ENCODE measurements around the gene SRSF11.

Gene SRSF11

DNA sequence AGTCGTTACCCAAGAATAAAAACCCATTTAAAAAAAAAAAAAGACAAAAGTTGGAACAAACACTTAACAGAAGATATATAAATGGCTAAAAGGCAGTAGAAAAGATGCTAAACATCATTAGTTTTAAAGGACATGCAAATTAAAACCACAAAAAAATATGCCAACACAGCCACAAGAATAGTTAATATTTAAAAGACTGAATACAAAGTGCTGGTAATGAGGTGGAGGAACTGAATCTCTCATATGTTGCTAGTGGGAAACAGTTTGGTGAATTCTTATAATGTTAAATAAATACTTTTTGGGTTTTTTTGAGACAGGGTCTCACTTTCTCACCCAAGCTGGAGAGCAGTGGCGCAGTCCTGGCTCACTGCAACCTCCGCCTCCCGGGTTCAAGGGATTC, 25.8 kb upstream of the SRSF11 start:
- no peak for DNase-seq (ENCODE audit: low read depth, low spot score)
- ChIA-PET POLR2A (no interaction called here), CTCF (no interaction called here)
- TF ChIP-seq, protein P1, sequence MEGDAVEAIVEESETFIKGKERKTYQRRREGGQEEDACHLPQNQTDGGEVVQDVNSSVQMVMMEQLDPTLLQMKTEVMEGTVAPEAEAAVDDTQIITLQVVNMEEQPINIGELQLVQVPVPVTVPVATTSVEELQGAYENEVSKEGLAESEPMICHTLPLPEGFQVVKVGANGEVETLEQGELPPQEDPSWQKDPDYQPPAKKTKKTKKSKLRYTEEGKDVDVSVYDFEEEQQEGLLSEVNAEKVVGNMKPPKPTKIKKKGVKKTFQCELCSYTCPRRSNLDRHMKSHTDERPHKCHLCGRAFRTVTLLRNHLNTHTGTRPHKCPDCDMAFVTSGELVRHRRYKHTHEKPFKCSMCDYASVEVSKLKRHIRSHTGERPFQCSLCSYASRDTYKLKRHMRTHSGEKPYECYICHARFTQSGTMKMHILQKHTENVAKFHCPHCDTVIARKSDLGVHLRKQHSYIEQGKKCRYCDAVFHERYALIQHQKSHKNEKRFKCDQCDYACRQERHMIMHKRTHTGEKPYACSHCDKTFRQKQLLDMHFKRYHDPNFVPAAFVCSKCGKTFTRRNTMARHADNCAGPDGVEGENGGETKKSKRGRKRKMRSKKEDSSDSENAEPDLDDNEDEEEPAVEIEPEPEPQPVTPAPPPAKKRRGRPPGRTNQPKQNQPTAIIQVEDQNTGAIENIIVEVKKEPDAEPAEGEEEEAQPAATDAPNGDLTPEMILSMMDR (IDR thresholded peaks at IDR 0.05; ENCODE audit: insufficient read depth, low read length, missing control alignments) = no peak
- no peak overlapping the region for H3K4me3 ChIP-seq (ENCODE audit: low read depth, low read length)

DNA sequence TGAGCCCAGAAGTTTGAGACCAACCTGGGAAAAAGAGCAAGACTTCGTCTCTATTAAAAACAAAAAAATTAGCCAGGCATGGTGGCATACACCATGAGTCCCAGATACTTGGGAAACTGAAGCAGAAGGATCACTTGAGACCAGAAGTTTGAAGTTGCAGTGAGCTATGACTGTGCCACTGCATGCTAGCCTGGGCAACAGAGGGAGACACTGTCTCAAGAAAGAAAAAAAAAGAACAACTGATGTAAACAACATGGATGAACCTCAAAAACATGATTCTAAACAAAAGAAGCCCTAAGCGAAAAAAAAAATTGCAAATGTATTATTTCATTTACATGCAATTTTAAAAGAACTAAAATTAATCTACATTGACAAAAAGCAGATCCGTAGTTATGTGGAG, 24.8 kb upstream of the SRSF11 start:
- no peak for DNase-seq (ENCODE audit: low read depth, low spot score)
- TF ChIP-seq, protein P1 (IDR thresholded peaks at IDR 0.05; ENCODE audit: insufficient read depth, low read length, missing control alignments) = no peak
- ChIA-PET POLR2A (no interaction called here), CTCF (no interaction called here)
- no peak overlapping the region for H3K4me3 ChIP-seq (ENCODE audit: low read depth, low read length)

DNA sequence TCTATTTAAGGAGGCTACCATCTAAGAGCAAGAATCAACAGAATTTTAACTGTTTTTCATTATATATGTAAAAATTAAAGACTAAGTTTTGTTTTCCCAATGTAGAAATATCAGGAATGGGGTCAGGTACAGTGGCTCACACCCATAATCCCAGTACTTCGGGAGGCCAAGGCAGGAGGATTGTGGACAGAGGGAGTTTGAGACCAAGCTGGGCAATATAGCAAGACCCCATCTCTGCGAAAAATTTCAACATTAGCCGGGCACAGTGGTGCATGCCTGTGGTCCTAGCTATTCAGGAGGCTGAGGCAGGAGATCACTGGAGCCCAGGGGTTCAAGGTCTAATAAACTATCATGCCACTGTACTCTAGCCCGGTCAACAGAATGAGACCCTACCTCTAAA, 21.1 kb upstream of the SRSF11 start:
- TF ChIP-seq, protein P1 (IDR thresholded peaks at IDR 0.05; ENCODE audit: insufficient read depth, low read length, missing control alignments) = no peak
- no peak for DNase-seq (ENCODE audit: low read depth, low spot score)
- CTCF ChIA-PET = no interaction called here
- POLR2A ChIA-PET = no interaction called here
- no peak overlapping the region for H3K4me3 ChIP-seq (ENCODE audit: low read depth, low read length)

DNA sequence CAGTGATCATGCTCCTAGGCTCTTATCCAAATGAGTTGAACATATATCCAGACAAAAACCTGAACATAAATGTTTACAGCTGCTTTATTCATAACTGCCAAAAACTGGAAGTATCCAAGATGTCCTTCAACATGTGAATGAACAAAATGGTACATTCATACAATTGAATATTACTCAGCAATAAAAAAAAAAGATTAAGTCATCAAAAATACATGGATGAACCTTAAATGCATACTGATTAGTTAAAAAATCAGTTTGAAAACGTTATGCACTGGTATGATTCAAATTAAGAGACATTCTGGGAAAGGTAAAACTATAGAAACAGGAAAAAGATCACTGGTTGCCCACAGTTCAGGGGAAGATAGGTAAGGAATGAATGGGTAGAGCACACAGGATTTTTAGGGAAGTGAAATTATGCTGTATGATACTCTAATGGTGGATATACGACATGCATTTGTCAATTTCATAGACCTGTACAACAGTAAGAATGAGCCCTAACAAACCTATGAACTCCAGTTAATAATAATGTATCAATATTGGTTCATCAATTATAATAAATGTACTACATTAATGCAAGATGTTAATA, 18.9 kb upstream of the SRSF11 start:
- DNase-seq (ENCODE audit: low read depth, low spot score) = no peak
- no peak overlapping the region for H3K4me3 ChIP-seq (ENCODE audit: low read depth, low read length)
- CTCF ChIA-PET = no interaction called here
- POLR2A ChIA-PET = interaction anchor here (0.6 kb wide), 1 partner anchor 11 kb away, joined by 3 read pairs; no protein-coding TSS in a partner anchor
- TF ChIP-seq, protein P1 (IDR thresholded peaks at IDR 0.05; ENCODE audit: insufficient read depth, low read length, missing control alignments) = no peak

DNA sequence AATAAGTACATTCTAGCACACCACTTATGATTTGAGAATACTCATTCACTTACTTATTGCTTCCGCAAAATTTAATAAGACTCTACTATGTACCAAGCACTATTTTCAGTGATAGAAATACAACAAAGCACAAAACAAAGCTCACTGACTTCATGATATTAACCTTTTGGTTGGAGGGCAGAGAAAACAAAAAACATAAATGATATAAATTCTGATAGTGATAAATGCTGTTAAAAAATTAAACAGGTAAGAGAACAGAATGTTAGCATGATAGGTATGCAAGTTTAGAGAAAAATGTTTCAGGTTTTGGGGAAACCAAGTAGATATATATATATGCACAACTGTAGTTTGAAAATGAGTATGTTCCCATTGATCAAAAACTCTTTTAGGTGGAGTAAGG, 17.0 kb upstream of the SRSF11 start:
- TF ChIP-seq, protein P1 (IDR thresholded peaks at IDR 0.05; ENCODE audit: insufficient read depth, low read length, missing control alignments) = no peak
- CTCF ChIA-PET = no interaction called here
- no peak for DNase-seq (ENCODE audit: low read depth, low spot score)
- POLR2A ChIA-PET = no interaction called here
- peak overlapping the region; percentile 97 for H3K4me3 ChIP-seq (ENCODE audit: low read depth, low read length)

DNA sequence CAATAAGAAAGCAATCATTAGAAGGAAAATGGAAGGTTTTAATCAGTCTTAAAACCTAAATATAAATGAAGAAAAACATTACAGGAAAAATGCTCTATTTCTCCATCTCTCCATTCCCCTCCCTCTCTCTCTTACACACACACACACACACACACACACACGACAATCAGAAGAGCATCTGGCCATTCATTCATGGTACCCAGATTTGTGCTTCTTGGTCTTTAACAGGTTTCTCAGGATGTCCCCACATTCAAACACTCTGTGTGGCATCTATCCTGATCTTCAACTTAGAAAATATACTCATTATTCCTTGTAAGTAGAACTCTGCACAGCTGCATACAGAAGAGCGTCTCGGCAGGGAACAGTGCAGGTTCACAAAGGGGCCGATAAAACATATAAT, 16.6 kb upstream of the SRSF11 start:
- DNase-seq (ENCODE audit: low read depth, low spot score) = no peak
- TF ChIP-seq, protein P1 (IDR thresholded peaks at IDR 0.05; ENCODE audit: insufficient read depth, low read length, missing control alignments) = no peak
- CTCF ChIA-PET = no interaction called here
- H3K4me3 ChIP-seq (ENCODE audit: low read depth, low read length) = peak overlapping the region; percentile 97
- POLR2A ChIA-PET = interaction anchor here (1.1 to 2.6 kb wide), 2 partner anchors 17 to 150 kb away, joined by 4 to 15 read pairs; partner anchors contain the start of genes ANKRD13C and SRSF11
